Measurements from ENCODE around the gene TNNT2. TPM values are rescaled to one million over a fixed set of nuclear protein-coding genes. Genes with fewer than 3 reads are reported as not detected.

The TNNT2 gene
- total and polyA plus RNA-seq, 2 of the 8 experiments (the other 6 are each of a cell fraction or from before 2014, with no cell fraction given), result 3.1 to 21.0 TPM

- TF ChIP-seq GTF2F1 (IDR thresholded peaks at IDR 0.05; ENCODE audit: borderline replicate concordance, low read depth, low read length), result no peak
- TF ChIP-seq, protein P1, sequence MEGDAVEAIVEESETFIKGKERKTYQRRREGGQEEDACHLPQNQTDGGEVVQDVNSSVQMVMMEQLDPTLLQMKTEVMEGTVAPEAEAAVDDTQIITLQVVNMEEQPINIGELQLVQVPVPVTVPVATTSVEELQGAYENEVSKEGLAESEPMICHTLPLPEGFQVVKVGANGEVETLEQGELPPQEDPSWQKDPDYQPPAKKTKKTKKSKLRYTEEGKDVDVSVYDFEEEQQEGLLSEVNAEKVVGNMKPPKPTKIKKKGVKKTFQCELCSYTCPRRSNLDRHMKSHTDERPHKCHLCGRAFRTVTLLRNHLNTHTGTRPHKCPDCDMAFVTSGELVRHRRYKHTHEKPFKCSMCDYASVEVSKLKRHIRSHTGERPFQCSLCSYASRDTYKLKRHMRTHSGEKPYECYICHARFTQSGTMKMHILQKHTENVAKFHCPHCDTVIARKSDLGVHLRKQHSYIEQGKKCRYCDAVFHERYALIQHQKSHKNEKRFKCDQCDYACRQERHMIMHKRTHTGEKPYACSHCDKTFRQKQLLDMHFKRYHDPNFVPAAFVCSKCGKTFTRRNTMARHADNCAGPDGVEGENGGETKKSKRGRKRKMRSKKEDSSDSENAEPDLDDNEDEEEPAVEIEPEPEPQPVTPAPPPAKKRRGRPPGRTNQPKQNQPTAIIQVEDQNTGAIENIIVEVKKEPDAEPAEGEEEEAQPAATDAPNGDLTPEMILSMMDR (IDR thresholded peaks at IDR 0.05; ENCODE audit: control extremely low read depth in 1 of 3, insufficient read depth in 1 of 3, low read depth in 1 of 3, low read length in 3 of 3), result no peak
- TF ChIP-seq TCF12 (IDR thresholded peaks at IDR 0.05; ENCODE audit: low read depth, low read length), result no peak
- TF ChIP-seq CREB1 (IDR thresholded peaks at IDR 0.05), result 0 out of 2 replicates have a peak, but pooled peaks have one; percentile 60
- TF ChIP-seq RFX5 (IDR thresholded peaks at IDR 0.05; ENCODE audit: borderline replicate concordance, low read depth, low read length), result no peak
- TF ChIP-seq E2F6 (IDR thresholded peaks at IDR 0.05), result peak; percentile 83
- no peak for TF ChIP-seq TEAD4 (IDR thresholded peaks at IDR 0.05; ENCODE audit: low read depth, low read length)
- TF ChIP-seq PHF8 (conservative IDR thresholded peaks at IDR 0.05; ENCODE audit: low read depth, low read length), result peak; percentile 85
- TF ChIP-seq HDAC2 (IDR thresholded peaks at IDR 0.05; ENCODE audit: borderline replicate concordance in 1 of 2, low read depth in 2 of 2, low read length in 2 of 2), result no peak
- peak in 1 of 2 experiments; percentile 75; a peak in 2 of 3 replicates for TF ChIP-seq POLR2A (IDR thresholded peaks at IDR 0.05; ENCODE audit: control extremely low read depth in 1 of 2, low read depth in 2 of 2, low read length in 2 of 2)
- no peak for TF ChIP-seq FOSL1 (IDR thresholded peaks at IDR 0.05; ENCODE audit: insufficient read depth, low read depth, low read length)
- no peak for TF ChIP-seq RAD21 (IDR thresholded peaks at IDR 0.05 in 1 of 2, conservative IDR thresholded peaks at IDR 0.05 in 1 of 2; ENCODE audit: low read depth in 2 of 2, low read length in 2 of 2)
- TF ChIP-seq EZH2 (IDR thresholded peaks at IDR 0.05; ENCODE audit: low read depth, low read length, severe bottlenecking), result peak; percentile 44
- no peak for TF ChIP-seq SP4 (IDR thresholded peaks at IDR 0.05; ENCODE audit: low read length)
- TF ChIP-seq MAX (IDR thresholded peaks at IDR 0.05), result no peak
- TF ChIP-seq SIX5 (IDR thresholded peaks at IDR 0.05; ENCODE audit: low read depth, low read length), result no peak
- no peak for TF ChIP-seq CBX8 (IDR thresholded peaks at IDR 0.05; ENCODE audit: borderline replicate concordance, low read depth, low read length)
- no peak for TF ChIP-seq BCL11A (IDR thresholded peaks at IDR 0.05; ENCODE audit: low read depth in 2 of 2, low read length in 2 of 2)
- peak; percentile 56; the same call in 1 of the 2 replicates for TF ChIP-seq POLR2AphosphoS5 (IDR thresholded peaks at IDR 0.05; ENCODE audit: low read depth, low read length)
- TF ChIP-seq SRF (IDR thresholded peaks at IDR 0.05; ENCODE audit: low read depth, low read length), result no peak
- TF ChIP-seq JUND (IDR thresholded peaks at IDR 0.05; ENCODE audit: low read length), result no peak
Observed at GRCh38 chr1:201399352-201400126, 22.1 kb upstream of the TNNT2 start (continued).

Measured in H1 (cell line).